DMS153 (cell line): ENCODE measurements around the gene PDPR.
A peak's percentile ranks its signal among the peaks of the same experiment; 100 is the strongest.
"Not testable (repeated sequence)": the region's sequence is repeated elsewhere in the genome, so short reads cannot be mapped to it uniquely, and the experiment has no call there.

Source experiments
- DNase-seq: peaks from one replicate; lab custom pipeline; 2025; lab: John Stamatoyannopoulos, UW

The PDPR gene

DNA sequence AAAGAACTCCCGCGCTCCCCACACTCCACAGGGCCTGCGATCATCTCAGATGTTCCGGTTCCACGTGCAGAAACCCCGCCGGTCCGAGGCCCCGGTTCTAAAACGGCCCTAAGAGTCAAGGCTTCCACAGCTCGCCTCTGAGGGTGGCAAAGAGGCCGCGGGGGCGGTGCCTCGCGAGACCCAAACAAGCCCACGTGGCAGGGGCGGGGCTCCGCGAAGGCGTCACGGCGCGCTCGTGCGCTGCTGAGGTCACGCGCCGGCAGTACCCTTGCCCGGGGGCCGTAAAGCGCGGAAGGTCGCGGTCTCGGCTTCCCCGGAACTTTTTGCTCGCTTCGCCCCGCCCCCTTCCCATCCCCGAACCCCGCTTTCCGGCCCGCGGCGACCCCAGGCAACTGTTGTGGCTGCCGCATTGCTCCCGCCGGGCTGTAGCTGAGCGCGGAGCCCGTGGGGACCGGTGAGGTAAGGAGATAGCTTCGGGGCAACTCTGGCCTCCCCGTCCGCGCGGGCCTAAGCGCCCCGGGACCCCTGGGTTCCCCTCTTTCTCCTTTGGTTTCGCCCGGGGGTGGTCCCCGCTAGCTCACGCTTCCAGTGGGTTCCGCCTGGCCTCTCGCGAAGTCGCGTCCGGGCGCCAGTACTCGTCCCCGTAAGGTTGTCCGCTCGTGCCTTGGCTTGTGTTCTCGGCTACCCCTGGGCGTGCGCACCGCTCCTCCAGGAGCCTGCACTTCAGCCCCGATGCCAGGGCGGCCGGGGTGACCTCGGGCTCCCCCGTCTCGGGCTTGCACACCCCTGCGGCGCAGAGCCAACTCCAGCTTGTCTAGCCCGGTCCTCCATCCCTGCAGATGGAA lies at the start of gene PDPR:
Gene PDPR, plus strand, starts transcription at position 351 of the 845 bp plus-strand sequence. CDS start 6,161 bp downstream, outside the sequence.
- peak; percentile 74 for DNase-seq

GRCh38 chr16:70064841-70065370 lies 49.2 kb upstream of the PDPR start:
- DNase-seq = not testable (repeated sequence)

GRCh38 chr16:70065376-70065745 lies 48.8 kb upstream of the PDPR start:
- DNase-seq = not testable (repeated sequence)

DNA sequence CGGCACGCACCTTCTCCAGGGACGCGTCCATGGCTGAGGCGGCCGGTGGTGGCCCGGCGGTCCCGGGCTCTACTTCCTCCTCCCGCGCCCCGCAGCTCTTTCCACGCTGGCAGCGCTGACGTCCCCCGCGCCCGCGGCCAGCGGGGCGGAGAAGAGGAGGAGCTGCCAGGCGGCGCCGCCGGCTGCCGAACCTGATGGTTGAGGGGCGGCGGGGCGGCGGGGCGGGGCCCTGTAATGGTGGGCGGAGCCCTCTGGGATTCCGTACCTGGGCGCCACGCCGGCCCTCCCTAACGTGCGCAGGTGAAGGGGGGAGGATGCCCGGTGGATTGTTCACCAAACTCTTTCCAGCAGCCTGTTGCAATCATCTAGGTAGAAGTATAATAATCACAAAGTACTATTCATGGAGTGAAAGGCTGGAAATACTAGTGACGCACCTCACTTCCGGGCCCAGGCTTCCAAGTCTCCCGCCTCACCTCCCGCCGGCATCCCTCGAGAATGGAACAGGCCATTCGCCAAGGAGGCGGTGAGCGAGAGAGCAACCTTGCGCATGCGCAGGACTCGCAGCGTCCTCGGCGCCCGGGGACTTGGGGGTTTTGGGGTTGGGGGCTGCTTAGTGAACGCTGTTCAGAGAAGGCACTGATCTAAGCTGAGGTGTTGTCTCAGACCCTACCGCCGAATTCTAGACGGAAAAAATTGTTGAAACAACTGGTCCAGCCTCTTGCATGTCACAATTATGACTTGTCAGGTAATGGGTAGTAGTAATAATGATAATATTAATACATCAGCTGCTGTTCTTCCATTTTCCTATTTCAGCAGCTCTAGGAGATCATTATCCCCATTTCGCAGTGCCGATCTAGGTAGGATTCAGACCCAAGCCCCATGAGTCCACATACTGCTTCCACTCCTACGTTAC lies 48.1 kb upstream of the PDPR start:
- peak; percentile 88 for DNase-seq

- DNase-seq = not testable (repeated sequence)
Observed at GRCh38 chr16:70066751-70067150, 47.4 kb upstream of the PDPR start.

- not testable (repeated sequence) for DNase-seq
Observed at GRCh38 chr16:70079081-70079480, 35.1 kb upstream of the PDPR start.

DNA sequence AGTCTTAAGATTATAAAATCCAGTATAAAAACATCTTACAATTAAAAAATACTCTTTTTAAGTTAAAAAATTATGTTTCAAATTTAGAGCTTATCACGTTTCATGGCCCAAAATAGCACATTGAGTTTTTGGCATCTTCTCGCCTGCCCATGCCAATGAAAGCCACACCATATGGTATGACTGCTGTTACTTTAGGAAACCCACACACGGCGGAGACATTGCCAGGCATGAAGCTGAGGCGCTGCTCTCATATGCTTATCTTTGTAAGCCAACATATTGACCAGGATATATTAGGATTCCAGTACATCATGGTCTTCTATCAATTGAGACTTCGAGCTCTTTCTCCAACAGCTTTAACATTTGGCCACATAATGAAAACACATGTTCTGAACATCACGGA lies 32.9 kb upstream of the PDPR start:
- not testable (repeated sequence) for DNase-seq

GRCh38 chr16:70083931-70084330 lies 30.2 kb upstream of the PDPR start:
- not testable (repeated sequence) for DNase-seq

DNA sequence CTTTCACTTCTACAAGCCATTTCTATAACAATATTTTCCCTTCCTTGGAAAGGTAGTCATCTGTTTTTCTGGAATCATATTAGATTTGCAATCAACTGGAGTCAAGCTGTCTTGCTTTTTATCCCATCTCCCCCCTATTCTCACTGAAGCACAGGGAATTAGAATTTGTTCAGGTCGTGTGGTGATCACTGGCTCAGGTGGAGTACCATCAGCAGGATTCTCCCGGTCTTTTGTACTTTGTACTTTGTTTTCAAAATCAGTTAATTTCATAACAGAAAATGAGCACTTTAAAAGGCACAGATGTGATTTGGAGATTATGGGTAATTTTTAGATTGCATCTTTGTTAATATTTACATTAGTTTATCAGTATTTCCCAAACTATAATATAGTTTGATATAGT lies 26.0 kb upstream of the PDPR start:
- not testable (repeated sequence) for DNase-seq

GRCh38 chr16:70088877-70089276 lies 25.3 kb upstream of the PDPR start:
- not testable (repeated sequence) for DNase-seq

GRCh38 chr16:70089289-70089688 lies 24.8 kb upstream of the PDPR start:
- not testable (repeated sequence) for DNase-seq

- DNase-seq = peak; percentile 5
Observed at GRCh38 chr16:70091104-70091503, 23.0 kb upstream of the PDPR start.

GRCh38 chr16:70094096-70094495 lies 20.0 kb upstream of the PDPR start:
- not testable (repeated sequence) for DNase-seq

DNA sequence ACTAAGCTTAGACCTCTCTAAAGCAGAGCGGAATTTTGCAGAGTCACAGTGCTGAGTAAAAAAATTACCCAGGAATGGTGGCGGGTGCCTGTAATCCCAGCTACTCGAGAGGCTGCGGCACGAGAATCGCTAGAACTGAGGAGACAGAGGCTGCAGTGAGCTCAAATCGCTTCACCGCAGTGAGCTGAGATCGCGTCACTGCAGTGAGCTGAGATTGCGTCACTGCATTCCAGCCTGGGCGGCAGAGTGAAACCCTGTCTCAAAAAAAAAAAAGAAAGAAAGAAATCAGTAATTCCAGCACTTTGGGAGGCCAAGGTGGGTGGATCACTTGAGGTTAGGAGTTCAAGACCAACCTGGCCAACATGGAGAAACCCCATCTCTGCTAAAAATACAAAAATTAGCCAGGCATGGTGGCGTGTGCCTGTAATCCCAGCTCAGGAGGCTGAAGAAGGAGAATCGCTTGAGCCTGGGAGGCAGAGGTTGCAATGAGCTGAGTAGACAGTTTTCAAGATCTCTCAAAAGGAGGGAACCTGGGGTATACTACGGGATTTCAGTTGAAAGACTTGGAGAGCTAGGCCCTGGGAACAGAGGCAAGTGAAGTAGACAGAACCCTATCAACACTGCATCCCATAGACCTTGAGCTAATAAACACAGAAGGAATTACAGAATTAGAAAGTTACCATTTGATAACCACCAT lies 4.4 kb upstream of the PDPR start:
- DNase-seq = peak; percentile 15

DNA sequence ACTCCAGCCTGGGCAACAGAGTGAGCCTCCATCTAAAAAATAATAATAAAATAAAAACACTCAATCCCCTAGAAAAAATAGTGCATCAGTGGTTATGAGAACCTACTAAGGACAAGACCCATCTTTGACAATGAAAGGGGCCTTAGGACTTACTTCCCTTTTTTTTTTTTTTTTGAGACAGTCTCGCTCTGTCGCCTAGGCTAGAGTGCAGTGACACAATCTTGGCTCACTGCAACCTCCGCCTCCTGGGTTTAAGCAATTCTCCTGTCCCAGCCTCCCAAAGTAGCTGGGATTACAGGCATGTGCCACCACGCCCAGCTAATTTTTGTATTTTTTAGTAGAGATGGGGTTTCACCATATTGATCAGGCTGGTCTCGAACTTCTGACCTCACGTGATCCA lies 2.0 kb upstream of the PDPR start:
- not testable (repeated sequence) for DNase-seq

- DNase-seq = not testable (repeated sequence)
Observed at GRCh38 chr16:70113599-70113981, 542 bp upstream of the PDPR start.

GRCh38 chr16:70118354-70118753 lies 4.2 kb downstream of the PDPR start:
- DNase-seq = not testable (repeated sequence)

DNA sequence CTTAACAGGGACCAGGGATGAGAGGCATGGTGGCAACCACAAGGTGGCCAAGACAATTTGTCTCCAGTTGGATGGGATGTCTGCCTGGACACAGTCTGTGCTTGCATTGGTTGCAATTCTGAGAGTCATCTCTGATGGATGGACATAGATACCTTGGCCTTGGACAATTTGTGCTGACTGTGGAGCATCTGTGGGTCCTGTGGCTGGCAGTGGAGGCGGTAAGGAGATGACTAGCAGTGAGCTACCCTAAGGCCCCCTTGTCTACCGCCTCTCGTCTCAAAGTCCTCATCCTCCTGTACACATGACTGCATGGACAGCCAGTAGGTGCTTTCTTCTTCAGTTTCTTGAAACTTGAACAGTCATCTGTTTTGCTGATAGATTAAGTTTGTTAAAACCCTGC lies 4.6 kb downstream of the PDPR start:
- DNase-seq = not testable (repeated sequence)

DNA sequence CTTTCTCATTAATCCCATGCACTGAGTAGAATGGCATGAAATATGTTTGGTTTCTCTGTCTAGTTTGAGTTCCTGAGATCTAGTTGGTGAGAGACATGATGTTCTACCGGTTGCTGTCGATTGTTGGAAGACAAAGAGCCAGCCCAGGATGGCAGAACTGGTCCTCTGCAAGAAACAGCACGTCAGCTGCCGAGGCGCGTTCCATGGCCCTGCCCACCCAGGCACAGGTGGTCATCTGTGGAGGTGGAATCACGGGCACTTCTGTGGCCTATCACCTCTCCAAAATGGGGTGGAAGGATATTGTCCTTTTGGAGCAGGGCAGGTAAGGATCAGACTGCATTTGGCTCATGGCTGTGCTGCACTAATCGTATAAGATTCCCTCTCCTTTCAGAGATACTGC lies 6.3 kb downstream of the PDPR start:
- DNase-seq = not testable (repeated sequence)

- DNase-seq = not testable (repeated sequence)
Observed at GRCh38 chr16:70123822-70124221, 9.7 kb downstream of the PDPR start.

- DNase-seq = not testable (repeated sequence)
Observed at GRCh38 chr16:70126226-70126625, 12.1 kb downstream of the PDPR start.

- not testable (repeated sequence) for DNase-seq
Observed at GRCh38 chr16:70127706-70128105, 13.6 kb downstream of the PDPR start.
